ENCODE results near the gene IL7R.
"Not testable (repeated sequence)": the region's sequence is repeated elsewhere in the genome, so short reads cannot be mapped to it uniquely, and the experiment has no call there.

The IL7R gene

GRCh38 chr5:35847491-35847890 lies 9.2 kb upstream of the IL7R start:
- Histone ChIP-seq H3K9me3 (ENCODE audit: low read length) (no peaks in the 10 kb centered on the region), H3K27ac (ENCODE audit: low read depth, low read length) (no peak overlapping the region), H3K9ac (ENCODE audit: low read length) (no peak overlapping the region), H3K4me1 (ENCODE audit: insufficient read depth, low read length) (no peaks in the 10 kb centered on the region), H3K27me3 (ENCODE audit: control insufficient read depth in 1 of 2, insufficient read depth in 2 of 2, low read length in 2 of 2) (no peaks in the 10 kb centered on the region), H3K36me3 (ENCODE audit: insufficient read depth, low read length) (no peaks in the 10 kb centered on the region), H3K4me3 (ENCODE audit: low read depth in 1 of 2, low read length in 2 of 2) (no peak overlapping the region)

DNA sequence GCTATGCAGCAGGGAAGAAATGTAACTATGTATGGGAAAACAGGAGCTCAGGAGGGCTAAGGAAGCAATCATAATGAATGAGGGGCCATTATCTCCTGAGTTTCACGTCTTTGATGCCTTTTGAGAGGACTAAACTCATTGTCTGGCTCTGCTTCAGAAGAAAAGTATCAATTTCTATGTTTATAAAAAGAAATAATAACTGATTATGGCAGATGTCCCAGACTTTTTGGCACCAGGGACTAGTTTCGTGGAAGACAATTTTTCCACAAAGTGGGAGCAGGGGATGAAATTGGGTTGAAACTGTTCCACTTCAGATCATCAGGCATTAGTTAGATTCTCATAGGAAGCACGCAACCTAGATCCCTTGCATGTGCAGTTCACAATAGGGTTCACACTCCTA lies 8.7 kb upstream of the IL7R start:
- Histone ChIP-seq H3K4me3 (ENCODE audit: low read depth in 1 of 2, low read length in 2 of 2) (no peak overlapping the region), H3K36me3 (ENCODE audit: insufficient read depth, low read length) (no peaks in the 10 kb centered on the region), H3K27ac (ENCODE audit: low read depth, low read length) (no peak overlapping the region), H3K9ac (ENCODE audit: low read length) (no peak overlapping the region), H3K9me3 (ENCODE audit: low read length) (no peaks in the 10 kb centered on the region), H3K27me3 (ENCODE audit: control insufficient read depth in 1 of 2, insufficient read depth in 2 of 2, low read length in 2 of 2) (no peaks in the 10 kb centered on the region), H3K4me1 (ENCODE audit: insufficient read depth, low read length) (no peaks in the 10 kb centered on the region)

DNA sequence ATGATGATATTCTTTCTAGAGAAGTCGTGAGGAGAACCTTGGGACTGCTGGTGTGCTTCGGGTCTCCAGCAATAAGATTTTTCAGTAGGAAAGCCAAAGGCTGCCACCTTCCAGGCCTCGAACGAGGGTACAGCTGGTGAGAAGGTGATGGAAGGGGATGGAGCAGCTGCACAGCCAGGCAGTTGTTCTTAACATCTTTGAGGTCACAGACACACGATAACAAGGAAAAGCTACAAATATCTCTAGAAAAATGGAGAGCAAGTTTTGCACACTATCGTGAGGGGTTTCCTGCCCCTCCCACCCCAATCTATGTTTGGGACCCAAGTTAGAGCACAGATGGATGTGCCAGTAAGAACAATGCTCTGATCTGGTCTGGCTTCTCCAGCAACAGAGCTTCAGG lies 6.8 kb upstream of the IL7R start:
- no peak overlapping the region for H3K9ac ChIP-seq (ENCODE audit: low read length)
- H3K27ac ChIP-seq (ENCODE audit: low read depth, low read length), result no peak overlapping the region
- no peaks in the 10 kb centered on the region for H3K36me3 ChIP-seq (ENCODE audit: insufficient read depth, low read length)
- H3K4me1 ChIP-seq (ENCODE audit: insufficient read depth, low read length), result no peaks in the 10 kb centered on the region
- H3K9me3 ChIP-seq (ENCODE audit: low read length), result no peaks in the 10 kb centered on the region
- H3K27me3 ChIP-seq (ENCODE audit: control insufficient read depth in 1 of 2, insufficient read depth in 2 of 2, low read length in 2 of 2), result no peaks in the 10 kb centered on the region
- no peak overlapping the region for H3K4me3 ChIP-seq (ENCODE audit: low read depth in 1 of 2, low read length in 2 of 2)

GRCh38 chr5:35850967-35851680 lies 5.6 kb upstream of the IL7R start:
- H3K27ac ChIP-seq (ENCODE audit: low read depth, low read length), result no peak overlapping the region
- no peak overlapping the region for H3K9ac ChIP-seq (ENCODE audit: low read length)

GRCh38 chr5:35852084-35852734 lies 4.5 kb upstream of the IL7R start:
- no peak overlapping the region for H3K4me3 ChIP-seq (ENCODE audit: low read depth in 1 of 2, low read length in 2 of 2)
- H3K4me1 ChIP-seq (ENCODE audit: insufficient read depth, low read length), result no peaks in the 10 kb centered on the region

More at GRCh38 chr5:35850967-35851680, 5.6 kb upstream of the IL7R start:
- no peaks in the 10 kb centered on the region for H3K36me3 ChIP-seq (ENCODE audit: insufficient read depth, low read length)
- no peaks in the 10 kb centered on the region for H3K9me3 ChIP-seq (ENCODE audit: low read length)
- no peaks in the 10 kb centered on the region for H3K4me1 ChIP-seq (ENCODE audit: insufficient read depth, low read length)
- H3K27me3 ChIP-seq (ENCODE audit: control insufficient read depth in 1 of 2, insufficient read depth in 2 of 2, low read length in 2 of 2), result no peaks in the 10 kb centered on the region
- H3K4me3 ChIP-seq (ENCODE audit: low read depth in 1 of 2, low read length in 2 of 2), result peak overlapping the region in 1 of 2 donors; percentile 25

GRCh38 chr5:35852773-35853172 lies 3.9 kb upstream of the IL7R start:
- H3K9ac ChIP-seq (ENCODE audit: low read length), result no peak overlapping the region

More at GRCh38 chr5:35852084-35852734, 4.5 kb upstream of the IL7R start:
- Histone ChIP-seq H3K27ac (ENCODE audit: low read depth, low read length) (no peak overlapping the region), H3K36me3 (ENCODE audit: insufficient read depth, low read length) (no peaks in the 10 kb centered on the region), H3K9me3 (ENCODE audit: low read length) (no peaks in the 10 kb centered on the region), H3K27me3 (ENCODE audit: control insufficient read depth in 1 of 2, insufficient read depth in 2 of 2, low read length in 2 of 2) (no peaks in the 10 kb centered on the region), H3K9ac (ENCODE audit: low read length) (no peak overlapping the region)

GRCh38 chr5:35853631-35854030 lies 3.1 kb upstream of the IL7R start:
- no peaks in the 10 kb centered on the region for H3K9me3 ChIP-seq (ENCODE audit: low read length)
- H3K27ac ChIP-seq (ENCODE audit: low read depth, low read length), result no peak overlapping the region
- no peaks in the 10 kb centered on the region for H3K36me3 ChIP-seq (ENCODE audit: insufficient read depth, low read length)
- no peaks in the 10 kb centered on the region for H3K4me1 ChIP-seq (ENCODE audit: insufficient read depth, low read length)
- H3K4me3 ChIP-seq (ENCODE audit: low read depth in 1 of 2, low read length in 2 of 2), result no peak overlapping the region
- H3K9ac ChIP-seq (ENCODE audit: low read length), result no peak overlapping the region
- no peaks in the 10 kb centered on the region for H3K27me3 ChIP-seq (ENCODE audit: control insufficient read depth in 1 of 2, insufficient read depth in 2 of 2, low read length in 2 of 2)

More at GRCh38 chr5:35852773-35853172, 3.9 kb upstream of the IL7R start:
- Histone ChIP-seq H3K27me3 (ENCODE audit: control insufficient read depth in 1 of 2, insufficient read depth in 2 of 2, low read length in 2 of 2) (no peaks in the 10 kb centered on the region), H3K4me3 (ENCODE audit: low read depth in 1 of 2, low read length in 2 of 2) (no peak overlapping the region), H3K4me1 (ENCODE audit: insufficient read depth, low read length) (no peaks in the 10 kb centered on the region), H3K36me3 (ENCODE audit: insufficient read depth, low read length) (no peaks in the 10 kb centered on the region), H3K9me3 (ENCODE audit: low read length) (no peaks in the 10 kb centered on the region), H3K27ac (ENCODE audit: low read depth, low read length) (no peak overlapping the region)

DNA sequence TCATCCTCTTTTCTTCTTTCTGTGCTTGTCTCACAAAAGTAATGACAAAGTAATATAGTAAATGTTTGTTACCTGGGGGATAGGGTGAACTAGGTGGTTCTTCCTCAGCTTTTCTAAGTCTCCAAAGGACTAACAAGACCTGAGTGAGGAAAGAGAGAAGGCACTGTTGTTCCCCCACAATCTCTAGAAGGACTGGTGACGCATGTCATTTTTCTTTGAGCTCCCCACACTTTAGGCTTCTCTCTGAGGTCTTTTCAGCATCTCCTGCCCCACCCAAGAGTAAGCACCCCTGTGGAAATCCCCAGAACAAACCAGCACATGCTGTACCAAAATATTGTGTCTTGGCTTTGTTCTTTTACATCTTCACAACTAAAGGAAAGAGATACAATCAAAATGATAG lies 2.4 kb upstream of the IL7R start:
- Histone ChIP-seq H3K36me3 (ENCODE audit: insufficient read depth, low read length) (no peaks in the 10 kb centered on the region), H3K27me3 (ENCODE audit: control insufficient read depth in 1 of 2, insufficient read depth in 2 of 2, low read length in 2 of 2) (no peaks in the 10 kb centered on the region), H3K9me3 (ENCODE audit: low read length) (no peaks in the 10 kb centered on the region), H3K9ac (ENCODE audit: low read length) (no peak overlapping the region), H3K27ac (ENCODE audit: low read depth, low read length) (no peak overlapping the region), H3K4me3 (ENCODE audit: low read depth in 1 of 2, low read length in 2 of 2) (no peak overlapping the region), H3K4me1 (ENCODE audit: insufficient read depth, low read length) (no peaks in the 10 kb centered on the region)

- Histone ChIP-seq H3K9me3 (ENCODE audit: low read length) (no peaks in the 10 kb centered on the region), H3K27me3 (ENCODE audit: control insufficient read depth in 1 of 2, insufficient read depth in 2 of 2, low read length in 2 of 2) (no peaks in the 10 kb centered on the region), H3K4me1 (ENCODE audit: insufficient read depth, low read length) (no peaks in the 10 kb centered on the region), H3K9ac (ENCODE audit: low read length) (no peak overlapping the region), H3K4me3 (ENCODE audit: low read depth in 1 of 2, low read length in 2 of 2) (no peak overlapping the region), H3K36me3 (ENCODE audit: insufficient read depth, low read length) (no peaks in the 10 kb centered on the region), H3K27ac (ENCODE audit: low read depth, low read length) (no peak overlapping the region)
Measured at GRCh38 chr5:35855187-35855586, 1.5 kb upstream of the IL7R start.

- H3K27ac ChIP-seq (ENCODE audit: low read depth, low read length); H3K4me3 ChIP-seq (ENCODE audit: low read depth in 1 of 2, low read length in 2 of 2); H3K9ac ChIP-seq (ENCODE audit: low read length); H3K27me3 ChIP-seq (ENCODE audit: control insufficient read depth in 1 of 2, insufficient read depth in 2 of 2, low read length in 2 of 2); H3K4me1 ChIP-seq (ENCODE audit: insufficient read depth, low read length); H3K9me3 ChIP-seq (ENCODE audit: low read length); H3K36me3 ChIP-seq (ENCODE audit: insufficient read depth, low read length): not testable (repeated sequence)
Measured at GRCh38 chr5:35856186-35856764, 416 bp upstream of the IL7R start.

GRCh38 chr5:35857606-35858205 lies 1.0 kb downstream of the IL7R start:
- H3K9ac ChIP-seq (ENCODE audit: low read length), result no peak overlapping the region
- H3K27me3 ChIP-seq (ENCODE audit: control insufficient read depth in 1 of 2, insufficient read depth in 2 of 2, low read length in 2 of 2), result no peaks in the 10 kb centered on the region
- H3K4me1 ChIP-seq (ENCODE audit: insufficient read depth, low read length), result no peaks in the 10 kb centered on the region
- no peak overlapping the region for H3K27ac ChIP-seq (ENCODE audit: low read depth, low read length)
- H3K9me3 ChIP-seq (ENCODE audit: low read length), result no peaks in the 10 kb centered on the region
- no peaks in the 10 kb centered on the region for H3K36me3 ChIP-seq (ENCODE audit: insufficient read depth, low read length)
- H3K4me3 ChIP-seq (ENCODE audit: low read depth in 1 of 2, low read length in 2 of 2), result no peak overlapping the region

Measured in muscle layer of colon (tissue), 2 donors.